ENCODE data around the gene ESF1. TPM values are rescaled to one million over a fixed set of nuclear protein-coding genes. Genes with fewer than 3 reads are reported as not detected.

The ESF1 gene
- total RNA-seq, 1 donor from 2014 or later: 17.4 TPM

- Mint-ChIP-seq H3K9me3 (no peaks in the 10 kb centered on the region), H3K27ac (no peak overlapping the region), H3K4me3 (no peak overlapping the region), H3K4me1 (peaks cover 17% of the 10 kb centered on the region), H3K36me3 (peaks cover 40% of the 10 kb centered on the region), H3K27me3 (ENCODE audit: low read depth) (no peaks in the 10 kb centered on the region)
- no peak for TF ChIP-seq CTCF (IDR thresholded peaks at IDR 0.05; ENCODE audit: unreplicated experiment)
- DNase-seq (ENCODE audit: low spot score in 2 of 2, unreplicated experiment in 2 of 2): no peak
These were observed 14.3 kb upstream of the ESF1 start for GRCh38 chr20:13799040-13799439.

- no peaks in the 10 kb centered on the region for H3K27me3 Mint-ChIP-seq (ENCODE audit: low read depth)
- peaks cover 6% of the 10 kb centered on the region for H3K4me1 Mint-ChIP-seq
- H3K9me3 Mint-ChIP-seq: no peaks in the 10 kb centered on the region
- H3K4me3 Mint-ChIP-seq: no peak overlapping the region
- DNase-seq (ENCODE audit: low spot score in 2 of 2, unreplicated experiment in 2 of 2): no peak
- H3K27ac Mint-ChIP-seq: no peak overlapping the region
- peaks cover 45% of the 10 kb centered on the region for H3K36me3 Mint-ChIP-seq
- TF ChIP-seq CTCF (IDR thresholded peaks at IDR 0.05; ENCODE audit: unreplicated experiment): no peak
These were observed 9.9 kb upstream of the ESF1 start for GRCh38 chr20:13794667-13795066.

GRCh38 chr20:13793001-13793400 is 8.3 kb upstream of the ESF1 start:
- H3K27me3 Mint-ChIP-seq (ENCODE audit: low read depth): no peaks in the 10 kb centered on the region
- H3K36me3 Mint-ChIP-seq: peaks cover 40% of the 10 kb centered on the region

GRCh38 chr20:13791540-13792459 is 7.1 kb upstream of the ESF1 start:
- H3K4me1 Mint-ChIP-seq: peaks cover 7% of the 10 kb centered on the region
- no peaks in the 10 kb centered on the region for H3K27me3 Mint-ChIP-seq (ENCODE audit: low read depth)
- no peak overlapping the region for H3K4me3 Mint-ChIP-seq
- H3K36me3 Mint-ChIP-seq: peaks cover 36% of the 10 kb centered on the region
- H3K27ac Mint-ChIP-seq: no peak overlapping the region
- H3K9me3 Mint-ChIP-seq: no peaks in the 10 kb centered on the region
- no peak for DNase-seq (ENCODE audit: low spot score in 2 of 2, unreplicated experiment in 2 of 2)
- no peak for TF ChIP-seq CTCF (IDR thresholded peaks at IDR 0.05; ENCODE audit: unreplicated experiment)

More at GRCh38 chr20:13793001-13793400, 8.3 kb upstream of the ESF1 start:
- DNase-seq (ENCODE audit: low spot score in 2 of 2, unreplicated experiment in 2 of 2): no peak
- H3K27ac Mint-ChIP-seq: no peak overlapping the region
- no peak overlapping the region for H3K4me3 Mint-ChIP-seq
- no peak for TF ChIP-seq CTCF (IDR thresholded peaks at IDR 0.05; ENCODE audit: unreplicated experiment)
- no peaks in the 10 kb centered on the region for H3K9me3 Mint-ChIP-seq
- no peaks in the 10 kb centered on the region for H3K4me1 Mint-ChIP-seq

GRCh38 chr20:13790708-13791107 is 6.0 kb upstream of the ESF1 start:
- TF ChIP-seq CTCF (IDR thresholded peaks at IDR 0.05; ENCODE audit: unreplicated experiment): no peak
- Mint-ChIP-seq H3K36me3 (peaks cover 28% of the 10 kb centered on the region), H3K4me1 (peaks cover 18% of the 10 kb centered on the region), H3K9me3 (no peaks in the 10 kb centered on the region), H3K4me3 (no peak overlapping the region), H3K27ac (no peak overlapping the region), H3K27me3 (ENCODE audit: low read depth) (no peaks in the 10 kb centered on the region)
- DNase-seq (ENCODE audit: low spot score in 2 of 2, unreplicated experiment in 2 of 2): no peak
